ENCODE data around the gene COMP.

The COMP gene

GRCh38 chr19:18782559-18783225, 8.4 kb downstream of the COMP start:
- DNase-seq: no peak

- DNase-seq: no peak
Measured at GRCh38 chr19:18781885-18782527, 9.1 kb downstream of the COMP start.

- no peak for DNase-seq
Measured at GRCh38 chr19:18781047-18781600, 10.0 kb downstream of the COMP start.

GRCh38 chr19:18780631-18781030, 10.5 kb downstream of the COMP start:
- no peak for DNase-seq

GRCh38 chr19:18780081-18780480, 11.0 kb downstream of the COMP start:
- no peak for DNase-seq

- DNase-seq: no peak
Measured at GRCh38 chr19:18778826-18779495, 12.1 kb downstream of the COMP start.

GRCh38 chr19:18778076-18778389, 13.1 kb downstream of the COMP start:
- no peak for DNase-seq

- DNase-seq: no peak
Measured at GRCh38 chr19:18777301-18778075, 13.6 kb downstream of the COMP start.

GRCh38 chr19:18776736-18777135, 14.4 kb downstream of the COMP start:
- no peak for DNase-seq

- DNase-seq: no peak
Measured at GRCh38 chr19:18776288-18776594, 14.9 kb downstream of the COMP start.

- no peak for DNase-seq
Measured at GRCh38 chr19:18775586-18776287, 15.4 kb downstream of the COMP start.

GRCh38 chr19:18774782-18775444, 16.2 kb downstream of the COMP start:
- DNase-seq: no peak

GRCh38 chr19:18774107-18774506, 17.0 kb downstream of the COMP start:
- no peak for DNase-seq

- DNase-seq: no peak
Measured at GRCh38 chr19:18773682-18774081, 17.4 kb downstream of the COMP start.

- peak; percentile 19 for DNase-seq
Measured at GRCh38 chr19:18772620-18773587, 18.2 kb downstream of the COMP start.

- no peak for DNase-seq
Measured at GRCh38 chr19:18771328-18772242, 19.5 kb downstream of the COMP start.

GRCh38 chr19:18770663-18771327, 20.3 kb downstream of the COMP start:
- no peak for DNase-seq

- DNase-seq: no peak
Measured at GRCh38 chr19:18769989-18770528, 21.0 kb downstream of the COMP start.

All from DMS79 treated with DMSO at 0.1 percent for 48 hours (cell line).